HG03139 (cell line): ENCODE measurements around the gene BRAF.
A peak's percentile ranks its signal among the peaks of the same experiment; 100 is the strongest.
"Not testable (repeated sequence)": the region's sequence is repeated elsewhere in the genome, so short reads cannot be mapped to it uniquely, and the experiment has no call there.

Experiments used
- ATAC-seq: cut with Tn5 transposase; IDR thresholded peaks from one replicate; pipeline ENCODE4 v1.9.1; 2021; ENCODE audit not compliant: unreplicated experiment

BRAF gene

DNA sequence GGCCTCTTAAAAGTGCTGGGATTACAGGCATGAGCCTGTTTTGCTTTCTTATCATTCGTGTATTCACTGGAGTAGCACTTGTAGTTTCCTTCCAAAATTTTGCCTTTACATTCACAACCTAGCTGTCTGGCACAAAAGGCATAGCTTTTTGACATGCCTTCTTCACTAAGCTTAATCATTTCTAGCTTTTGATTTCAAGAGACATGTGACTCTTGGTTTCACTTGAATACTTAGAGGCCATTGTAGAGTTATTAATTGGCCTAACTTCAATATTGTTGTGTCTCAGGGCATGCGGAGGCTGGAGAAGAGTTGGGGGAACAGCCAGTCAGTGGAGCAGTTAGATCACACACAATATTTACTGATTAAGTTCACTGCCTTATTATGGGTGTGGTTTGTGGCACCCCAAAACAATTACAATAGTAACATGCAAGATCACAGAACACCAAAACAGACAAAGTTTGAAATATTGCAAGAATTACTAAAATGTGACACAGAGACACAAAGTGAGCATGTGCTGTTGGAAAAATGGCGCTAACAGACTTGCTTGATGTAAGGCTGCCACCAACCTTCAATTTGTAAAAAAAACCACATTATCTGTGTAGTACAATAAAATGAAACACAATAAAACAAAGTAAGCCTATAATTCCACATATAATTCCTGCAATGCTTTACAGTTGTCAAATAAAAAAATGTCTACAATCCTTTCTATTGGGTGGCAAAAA, 43.1 kb downstream of the BRAF start:
- peak; percentile 47 for ATAC-seq

GRCh38 chr7:140877249-140877524, 47.5 kb downstream of the BRAF start:
- ATAC-seq: no peak

DNA sequence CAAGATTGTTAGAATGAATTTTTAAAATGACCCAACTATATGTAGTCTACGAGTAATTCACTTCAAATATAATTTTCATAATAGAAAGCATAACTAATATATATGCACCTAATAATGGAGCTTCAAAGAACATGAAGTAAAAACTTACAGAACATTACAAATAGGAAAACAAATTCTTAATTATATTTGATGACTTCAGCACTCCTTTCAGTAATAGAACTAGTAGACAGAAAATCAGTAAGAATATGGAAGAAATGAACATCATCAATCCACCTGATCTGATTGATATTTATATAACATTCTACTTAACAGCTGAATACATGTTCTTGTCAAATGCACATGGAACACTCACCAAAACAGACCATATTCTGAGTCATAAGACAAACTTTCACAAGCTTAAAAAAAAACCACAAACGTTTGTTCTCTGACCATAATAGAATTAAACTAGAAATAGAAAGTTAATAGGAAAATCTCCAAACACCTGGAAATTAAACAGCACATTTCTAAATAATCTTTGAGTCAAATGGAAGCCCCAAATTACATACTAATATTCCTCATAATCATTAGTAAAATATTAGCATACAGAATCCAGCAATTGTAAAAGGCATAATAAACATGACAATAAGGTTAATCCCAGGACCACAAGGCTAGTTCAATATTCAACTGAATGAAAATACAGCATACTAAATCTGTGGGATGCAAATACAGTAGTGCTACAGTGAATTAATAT, 48.0 kb downstream of the BRAF start:
- ATAC-seq: peak; percentile 82

- no peak for ATAC-seq
These were observed 51.3 kb downstream of the BRAF start for GRCh38 chr7:140873434-140873833.

DNA sequence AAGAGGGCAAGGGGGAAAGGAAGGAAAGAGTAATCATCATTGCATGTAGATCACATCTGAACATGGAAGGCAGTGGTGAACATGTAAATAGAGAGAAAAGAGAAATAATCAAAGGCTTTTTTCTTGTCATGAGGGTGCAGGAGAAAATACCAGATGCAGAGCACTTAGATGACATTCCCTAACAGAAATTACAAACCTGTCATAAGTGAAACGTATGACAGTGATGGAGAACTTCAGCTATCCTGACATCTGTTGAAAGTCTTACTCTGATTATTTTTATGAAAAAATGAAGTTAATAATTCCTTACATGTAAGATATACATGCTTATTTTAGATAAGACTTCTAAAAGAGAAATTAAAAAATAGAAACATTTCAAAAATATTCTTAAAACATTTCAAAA, 54.7 kb downstream of the BRAF start:
- no peak for ATAC-seq

GRCh38 chr7:140869430-140869829, 55.3 kb downstream of the BRAF start:
- no peak for ATAC-seq

- no peak for ATAC-seq
These were observed 57.0 kb downstream of the BRAF start for GRCh38 chr7:140867467-140868462.

DNA sequence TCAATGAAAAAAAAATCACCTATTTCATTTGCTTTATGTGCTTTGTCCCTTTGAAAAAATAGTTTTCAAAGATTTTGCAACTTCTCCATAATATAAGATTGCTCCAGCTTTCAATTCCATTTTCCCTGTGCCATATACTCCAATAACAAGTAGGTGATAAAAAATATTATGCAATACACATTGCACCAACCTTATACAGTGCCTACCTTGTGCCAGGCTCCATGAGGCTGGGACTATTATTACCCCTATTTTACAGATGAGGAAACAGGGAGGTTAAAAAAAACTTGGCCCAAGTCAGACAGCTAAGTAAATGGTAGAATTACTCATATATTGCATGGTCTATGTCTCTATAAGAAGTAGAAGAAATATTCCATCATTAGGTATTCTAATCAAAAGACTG, 57.8 kb downstream of the BRAF start:
- no peak for ATAC-seq

DNA sequence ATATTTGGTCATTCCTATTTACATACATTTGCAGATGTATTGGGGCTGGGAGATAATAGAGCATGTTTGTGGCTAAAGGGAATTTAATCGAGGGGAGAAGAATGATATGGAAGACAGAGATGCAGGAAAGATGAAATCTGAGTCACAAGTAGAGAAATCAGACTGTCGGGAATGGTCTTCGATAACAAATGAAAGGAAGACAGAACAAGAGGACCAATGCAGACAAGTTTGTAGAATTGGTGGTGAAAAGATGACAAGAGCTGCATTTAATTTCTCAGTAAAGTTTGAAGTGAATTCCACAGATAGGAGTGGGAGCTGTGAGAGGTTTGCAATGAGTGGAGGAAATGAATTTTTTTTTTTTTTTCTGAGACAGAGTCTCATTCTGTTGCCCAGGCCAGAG, 60.0 kb downstream of the BRAF start:
- ATAC-seq: no peak

- ATAC-seq: no peak
These were observed 60.9 kb downstream of the BRAF start for GRCh38 chr7:140863867-140864266.

DNA sequence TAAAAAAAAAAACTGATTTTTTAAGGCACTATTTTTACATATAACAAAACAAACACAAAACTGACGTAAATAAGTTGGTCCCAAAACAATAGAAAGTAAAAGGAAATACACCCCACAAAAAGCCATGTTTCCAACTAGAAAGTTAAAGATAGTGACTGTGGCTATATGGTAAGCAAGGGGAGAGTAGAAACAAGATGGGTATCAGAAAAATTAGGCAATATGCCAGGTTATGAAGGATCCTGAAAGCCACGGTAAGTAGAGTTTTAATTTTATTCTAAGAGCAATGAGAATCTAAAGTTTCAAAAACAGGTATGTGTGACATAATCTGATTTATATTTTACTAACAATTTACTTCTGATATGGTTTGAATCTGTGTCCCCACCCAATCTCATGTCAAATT, 61.5 kb downstream of the BRAF start:
- ATAC-seq: no peak

- ATAC-seq: no peak
These were observed 67.7 kb downstream of the BRAF start for GRCh38 chr7:140857048-140857447.

DNA sequence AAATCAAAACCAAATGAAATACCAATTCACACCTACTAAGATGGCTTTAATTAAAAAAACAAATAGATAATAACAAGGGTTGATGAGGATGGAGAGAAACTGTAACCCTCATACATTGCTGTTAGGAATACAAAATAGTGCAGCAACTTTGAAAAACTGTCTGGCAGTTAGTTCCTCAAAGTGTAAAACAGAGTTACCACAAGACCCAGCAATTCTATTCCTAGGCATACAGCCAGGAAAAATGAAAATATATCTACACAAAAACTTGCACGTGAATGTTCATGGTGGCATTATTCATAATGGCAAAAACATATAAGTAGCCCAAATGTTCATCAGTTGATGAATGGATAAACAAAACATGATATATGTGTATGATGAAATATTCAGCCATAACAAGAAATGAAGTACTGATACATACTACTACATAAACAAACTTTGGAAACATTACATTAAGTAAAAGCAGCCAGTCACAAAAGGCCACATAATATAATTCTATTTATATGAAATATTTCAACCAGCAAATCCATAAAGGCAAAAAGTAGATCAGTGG, 83.5 kb downstream of the BRAF start:
- ATAC-seq: no peak

DNA sequence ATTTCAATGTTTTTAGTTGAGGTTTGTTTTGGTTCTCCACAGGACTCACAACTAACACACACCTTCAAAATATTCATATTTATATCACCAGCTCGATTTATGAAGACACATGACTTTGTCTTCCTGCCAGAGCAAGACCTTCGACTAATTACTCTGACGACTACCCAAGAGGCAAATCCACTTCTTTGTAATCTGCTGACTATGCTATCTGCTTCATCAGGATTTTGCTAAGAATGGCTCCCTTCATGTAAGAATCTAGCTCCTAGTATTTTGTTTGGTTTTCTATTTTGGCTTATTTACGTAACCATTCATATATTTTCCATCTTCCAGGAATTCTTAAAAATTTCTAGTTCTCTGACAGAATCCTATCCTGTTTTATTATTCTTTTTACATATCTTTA, 93.0 kb downstream of the BRAF start:
- no peak for ATAC-seq

DNA sequence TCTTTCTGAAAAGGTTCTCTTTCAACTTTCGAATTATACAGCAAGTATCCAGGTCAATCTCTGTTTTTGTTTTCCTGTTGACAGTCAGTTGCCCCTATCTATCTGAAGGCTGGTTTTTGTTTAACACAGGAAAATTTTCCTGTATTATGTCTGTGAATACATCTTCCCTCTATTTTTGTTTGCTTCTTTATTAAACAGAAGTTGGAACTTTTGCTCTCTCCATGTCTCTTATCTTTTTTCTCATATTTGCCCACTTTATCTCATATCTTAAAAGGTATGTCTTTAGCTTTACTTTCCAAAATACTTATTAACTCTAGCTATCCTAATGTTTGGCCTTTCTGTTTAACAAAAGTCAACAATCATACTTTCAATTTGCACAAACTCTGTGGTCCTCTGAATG, 95.0 kb downstream of the BRAF start:
- no peak for ATAC-seq

DNA sequence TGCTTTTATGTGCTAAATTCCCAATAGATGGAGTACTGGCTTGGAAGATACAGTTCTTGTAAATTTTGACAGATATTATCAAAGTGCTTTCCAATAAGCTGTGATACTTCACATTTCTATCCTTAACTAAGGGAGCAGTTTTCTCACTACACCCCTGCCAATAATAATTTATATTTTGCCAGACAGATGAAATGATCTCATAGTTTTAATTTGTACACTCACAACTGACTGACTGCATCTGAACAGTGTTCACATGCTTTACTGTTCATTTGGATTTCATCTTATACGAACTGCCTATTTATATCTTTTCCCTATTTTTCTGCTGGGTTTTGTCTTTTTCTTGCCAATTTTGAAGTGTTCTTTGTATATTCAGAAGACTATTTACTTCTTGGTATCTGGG, 96.0 kb downstream of the BRAF start:
- no peak for ATAC-seq

DNA sequence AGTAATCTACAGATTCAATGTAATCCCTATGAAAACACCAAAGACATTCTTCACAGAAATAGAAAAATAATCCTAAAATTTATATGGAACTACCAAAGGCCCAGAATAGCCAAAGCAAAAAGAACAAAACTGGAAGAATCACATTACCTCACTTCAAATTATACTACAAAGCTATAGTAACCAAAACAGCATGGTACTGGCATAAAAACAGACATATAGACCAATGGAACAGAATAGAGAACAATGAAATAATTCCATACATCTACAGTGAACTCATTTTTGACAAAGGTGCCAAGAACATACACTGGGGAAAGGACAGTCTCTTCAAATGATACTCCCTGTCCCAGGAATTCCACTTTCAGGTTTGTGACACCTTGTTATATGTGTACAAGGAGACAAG, 107.3 kb downstream of the BRAF start:
- ATAC-seq: not testable (repeated sequence)

DNA sequence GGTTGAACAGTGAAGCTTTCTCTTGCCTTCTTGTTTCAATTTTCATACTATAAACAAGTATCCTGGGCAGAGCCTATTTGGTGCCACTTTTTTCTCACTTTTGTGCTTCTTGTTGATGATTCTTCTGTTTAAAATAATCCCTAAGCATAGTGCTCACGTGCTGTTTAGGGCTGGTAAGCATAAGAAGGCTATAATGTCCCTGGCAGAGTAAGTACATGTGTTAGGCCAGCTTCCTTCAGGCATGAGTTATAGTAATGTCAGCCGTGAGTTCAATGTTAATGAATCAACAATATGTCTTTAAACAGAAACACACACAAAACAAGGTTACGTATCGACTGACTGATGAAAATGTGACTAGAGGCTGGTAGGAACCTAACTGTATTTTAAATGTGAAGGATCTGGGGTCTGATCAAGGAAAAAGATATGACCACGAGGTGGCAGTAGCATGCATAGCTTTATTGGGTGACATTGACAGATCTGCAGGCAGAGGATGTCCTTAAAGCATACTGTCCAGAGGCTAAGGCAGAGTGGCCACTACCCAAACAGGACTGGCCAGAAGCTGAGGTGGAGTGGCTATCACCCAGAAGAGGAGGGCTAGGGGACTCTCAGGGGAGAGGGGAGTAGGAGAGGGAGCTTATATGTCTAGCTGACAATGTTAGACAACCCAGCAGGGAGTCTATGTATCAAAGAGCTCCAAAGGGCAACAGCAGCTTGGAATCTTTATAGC, 113.7 kb downstream of the BRAF start:
- ATAC-seq: peak; percentile 75

- ATAC-seq: no peak
These were observed 114.3 kb downstream of the BRAF start for GRCh38 chr7:140810385-140810784.

GRCh38 chr7:140778975-140779374, 145.8 kb downstream of the BRAF start:
- ATAC-seq: no peak

GRCh38 chr7:140778568-140778967, 146.2 kb downstream of the BRAF start:
- ATAC-seq: no peak
